DMS79 (cell line): ENCODE measurements around the gene RALGPS1.
"Not testable (repeated sequence)": the region's sequence is repeated elsewhere in the genome, so short reads cannot be mapped to it uniquely, and the experiment has no call there.

Experiments
- DNase-seq: peaks from one replicate; lab custom pipeline; 2025; lab: John Stamatoyannopoulos, UW

Gene RALGPS1

DNA sequence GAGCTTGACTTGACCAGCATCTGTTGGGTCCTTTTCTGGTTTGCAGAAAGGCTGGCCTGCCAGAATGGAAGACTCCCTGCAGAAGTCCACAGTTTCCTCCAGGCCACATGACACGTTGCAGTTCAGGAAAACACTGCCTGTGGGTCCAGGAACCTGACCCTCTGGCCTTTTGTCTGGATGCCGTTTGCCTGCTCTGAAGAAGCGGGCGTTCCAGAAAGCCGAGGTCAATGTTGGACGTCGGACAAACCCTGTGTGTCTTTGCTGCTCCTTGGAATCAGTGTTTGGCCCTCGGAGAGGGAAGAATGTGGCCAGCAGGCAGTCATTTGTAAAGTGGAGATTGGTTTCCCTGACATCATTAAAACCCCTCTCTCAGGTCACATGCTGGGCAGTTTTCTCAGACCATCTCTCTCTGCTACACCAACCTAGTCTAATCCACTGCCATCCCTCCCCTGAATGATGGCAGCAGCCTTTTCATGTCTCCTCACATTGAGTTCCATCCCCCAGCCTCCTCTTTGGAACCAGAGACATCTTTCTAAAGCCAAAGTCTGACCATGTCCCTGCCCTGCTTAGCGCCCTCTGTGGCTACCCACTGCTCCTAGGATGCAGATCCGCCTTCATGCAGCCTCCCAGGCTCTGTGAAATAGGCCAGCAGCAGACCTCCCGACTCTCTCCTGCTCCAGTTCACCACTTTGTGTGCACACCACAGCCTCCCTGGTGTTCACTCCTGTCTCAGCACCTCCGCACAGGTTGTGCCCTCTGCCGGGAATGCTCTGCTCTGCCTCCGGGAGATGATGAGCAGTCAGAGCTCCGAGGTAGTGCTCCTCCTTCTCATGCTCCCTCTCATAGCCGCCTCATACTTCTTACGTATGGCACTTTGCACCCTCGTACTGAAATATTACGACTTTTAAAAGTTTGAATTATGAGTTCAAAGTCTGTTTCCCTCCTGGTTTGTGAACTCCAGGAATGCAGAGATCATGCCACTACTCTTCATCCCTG is 75.6 kb downstream of the RALGPS1 start:
- no peak for DNase-seq

DNA sequence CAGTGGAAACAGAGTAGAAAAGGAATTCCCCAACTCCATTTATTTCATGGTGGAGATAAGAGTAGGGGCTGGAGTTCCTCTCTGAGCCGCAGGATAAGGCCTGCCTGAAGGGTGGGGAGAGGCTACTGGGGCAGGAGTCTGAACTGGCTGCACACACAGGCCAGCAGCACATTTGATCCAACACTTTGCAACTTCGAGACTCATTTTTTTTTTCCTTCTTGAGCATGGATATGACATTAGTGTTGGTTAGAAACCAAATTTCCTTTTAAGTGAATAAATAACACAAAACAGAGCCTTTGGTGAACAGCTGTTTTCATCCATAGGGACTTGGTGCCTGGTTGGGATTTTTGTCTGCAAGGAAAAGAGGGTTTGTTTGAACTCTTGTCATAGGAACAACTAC is 76.6 kb downstream of the RALGPS1 start:
- no peak for DNase-seq

DNA sequence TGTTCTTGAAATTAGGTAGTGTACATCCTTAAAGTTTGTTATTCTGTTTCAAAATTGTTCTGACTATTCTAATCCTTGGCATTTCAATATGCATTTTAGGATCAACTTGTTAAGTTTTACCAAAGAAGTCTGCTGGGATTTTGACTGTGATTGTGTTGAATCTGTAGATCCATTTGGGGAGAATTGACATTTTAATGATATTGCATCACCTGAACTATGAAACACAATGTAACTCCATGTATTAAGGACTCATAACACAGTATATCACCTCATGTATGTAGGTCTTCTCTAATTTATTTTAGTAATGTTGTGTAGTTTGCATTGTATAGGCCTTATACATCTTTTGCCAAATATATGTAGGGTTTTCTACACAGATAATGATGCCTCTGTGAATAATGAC is 77.8 kb downstream of the RALGPS1 start:
- no peak for DNase-seq

DNA sequence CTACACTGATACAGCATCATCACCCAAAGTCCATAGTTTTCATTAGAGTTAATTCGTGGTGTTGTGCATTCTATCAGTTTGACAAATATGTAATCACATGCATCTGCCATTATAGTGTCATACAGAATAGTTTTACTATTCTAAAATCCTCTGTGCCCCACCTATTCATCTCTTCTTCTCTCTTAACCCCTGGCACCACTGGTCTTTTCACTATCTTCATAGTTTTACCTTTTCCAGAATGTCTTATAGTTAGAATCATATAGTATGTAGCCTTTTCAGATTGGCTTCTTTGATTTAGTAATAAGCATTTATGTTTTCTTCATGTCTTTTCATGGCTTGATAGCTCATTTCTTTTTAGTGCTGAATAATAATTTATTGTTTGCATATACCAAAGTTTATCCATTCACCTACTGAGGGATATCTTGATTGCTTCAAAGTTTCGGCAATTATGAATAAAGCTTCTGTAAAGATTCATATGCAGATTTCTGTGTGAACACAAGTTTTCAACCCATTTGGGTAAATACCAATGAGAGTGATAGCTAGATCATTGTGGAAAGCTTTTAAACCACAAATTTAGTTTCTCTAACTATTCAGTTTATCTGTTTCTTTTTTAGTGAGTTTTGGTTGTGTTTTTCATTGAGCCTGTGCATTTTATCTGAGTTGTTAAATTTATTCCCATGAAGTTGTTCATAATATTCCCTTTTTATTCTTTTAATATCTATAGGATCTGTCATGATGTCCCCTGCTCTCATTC is 84.9 kb downstream of the RALGPS1 start:
- no peak for DNase-seq

DNA sequence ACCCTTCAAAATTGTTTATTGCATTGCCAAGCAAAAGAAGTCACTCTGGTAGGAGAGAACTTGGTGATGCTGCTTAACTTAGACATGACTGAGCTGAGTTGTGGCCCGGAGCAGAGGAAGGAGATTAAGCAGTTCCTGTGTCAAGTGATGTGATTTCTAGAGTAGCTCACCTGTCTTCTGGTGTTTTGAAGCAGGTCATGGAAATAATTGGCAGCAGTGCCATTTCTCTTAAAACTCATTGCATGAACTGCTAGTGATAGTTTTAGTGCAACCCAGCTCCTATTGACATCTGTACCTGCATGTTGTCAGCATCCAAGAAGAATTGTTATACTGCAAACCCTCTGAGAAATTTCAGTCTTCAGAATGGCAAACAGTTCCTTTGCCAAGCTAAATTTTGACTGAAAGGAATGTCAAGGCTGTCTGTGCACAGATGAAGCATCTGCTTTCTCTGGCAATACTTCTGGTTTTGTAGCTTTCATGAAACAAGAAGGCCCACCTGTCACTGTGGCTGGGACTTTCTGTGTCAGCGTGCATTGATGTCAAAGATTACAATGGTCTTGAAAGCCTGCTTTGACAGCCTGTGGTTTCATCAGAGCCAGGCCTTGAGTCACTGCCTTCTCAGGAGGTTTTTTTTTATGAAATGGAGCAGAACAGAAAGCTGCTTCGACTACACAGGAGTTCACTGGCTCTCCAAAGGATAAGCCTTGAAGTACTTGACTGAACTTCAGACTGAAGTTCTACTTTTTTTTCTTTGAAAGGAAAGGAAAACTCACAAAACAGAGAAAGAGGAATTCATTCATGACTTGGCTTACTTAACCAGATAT is 90.6 kb downstream of the RALGPS1 start:
- peak; percentile 67 for DNase-seq

DNA sequence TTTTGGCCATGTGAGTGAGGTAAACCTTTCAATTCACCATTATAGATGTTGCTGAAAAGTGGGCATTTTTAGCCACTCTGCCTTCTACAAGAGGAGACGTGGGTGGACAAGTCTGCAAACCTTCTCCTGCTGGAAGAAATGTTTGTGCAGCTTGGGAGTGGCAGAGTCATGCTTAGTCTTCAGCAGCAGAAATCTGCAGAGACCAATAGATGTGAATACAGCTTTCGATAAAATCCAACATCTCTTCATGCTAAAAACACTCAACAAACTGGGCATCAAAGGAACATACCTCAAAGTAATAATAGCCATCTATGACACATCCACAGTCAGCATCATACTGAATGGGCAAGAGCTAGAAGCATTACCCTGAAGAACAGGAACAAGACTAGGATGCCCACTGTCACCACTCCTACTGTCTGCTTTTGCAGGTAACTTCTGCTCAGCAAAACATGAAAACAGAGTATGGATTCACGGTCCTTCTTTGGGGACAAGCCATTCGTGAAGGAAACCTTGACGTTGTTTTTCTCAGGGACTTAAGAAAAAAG is 91.3 kb downstream of the RALGPS1 start:
- no peak for DNase-seq

DNA sequence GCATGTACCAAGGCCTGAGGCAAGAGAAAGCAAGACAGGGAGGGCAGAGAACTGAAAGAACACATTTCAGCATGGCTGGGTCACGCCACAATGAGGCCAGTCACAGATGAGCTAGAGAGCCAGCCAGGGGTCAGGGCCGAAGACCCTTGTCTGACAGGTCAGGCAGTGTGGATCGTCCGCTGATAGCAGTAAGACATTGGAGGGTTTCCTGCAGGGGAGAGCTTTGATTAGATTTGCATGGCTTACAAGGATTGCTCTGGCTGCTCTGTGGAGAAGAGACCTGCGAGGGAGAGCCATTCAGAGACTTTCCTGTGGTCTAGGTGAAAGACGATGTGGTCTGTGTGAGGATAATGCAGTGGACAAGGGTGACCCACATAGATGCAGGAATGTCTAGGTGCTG is 93.1 kb downstream of the RALGPS1 start:
- no peak for DNase-seq

DNA sequence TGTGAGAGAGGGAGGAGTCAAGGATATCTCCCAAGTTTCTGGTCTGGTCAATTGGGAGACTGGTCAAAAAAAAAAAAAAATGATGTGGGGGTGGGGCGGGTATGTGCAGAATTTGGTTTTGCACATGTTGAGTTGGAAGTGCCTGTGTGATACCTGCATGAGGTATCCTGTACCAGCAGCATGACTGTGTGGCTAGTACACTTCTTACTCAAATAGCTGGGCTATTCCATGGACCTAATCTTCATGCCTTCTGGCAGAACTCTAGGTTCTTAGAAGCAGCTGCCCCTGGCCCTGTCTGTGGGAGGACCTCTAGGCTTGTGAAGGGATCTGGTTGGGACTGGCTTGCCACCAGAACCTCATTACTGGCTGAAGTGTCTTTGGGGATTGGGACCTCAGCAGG is 93.5 kb downstream of the RALGPS1 start:
- no peak for DNase-seq

DNA sequence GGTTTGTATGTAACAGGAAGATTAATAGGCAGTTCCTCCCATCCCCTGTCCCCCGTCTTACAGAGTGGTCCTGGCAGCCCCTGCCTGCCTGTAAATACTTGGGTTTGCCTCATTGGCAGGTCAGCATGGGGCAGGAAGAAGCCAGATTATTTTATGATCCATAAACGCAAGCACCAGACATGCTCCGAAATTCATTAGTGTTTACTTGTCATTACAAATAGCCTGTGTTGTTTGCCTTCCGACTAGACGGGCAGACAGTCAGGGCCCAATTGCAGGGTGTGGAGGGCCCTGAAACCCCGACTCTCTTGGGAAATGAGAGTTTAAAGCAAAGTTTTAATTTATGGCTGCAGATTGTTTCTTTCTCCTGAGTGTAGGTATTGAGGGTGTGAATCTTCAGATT is 97.2 kb downstream of the RALGPS1 start:
- peak; percentile 8 for DNase-seq

DNA sequence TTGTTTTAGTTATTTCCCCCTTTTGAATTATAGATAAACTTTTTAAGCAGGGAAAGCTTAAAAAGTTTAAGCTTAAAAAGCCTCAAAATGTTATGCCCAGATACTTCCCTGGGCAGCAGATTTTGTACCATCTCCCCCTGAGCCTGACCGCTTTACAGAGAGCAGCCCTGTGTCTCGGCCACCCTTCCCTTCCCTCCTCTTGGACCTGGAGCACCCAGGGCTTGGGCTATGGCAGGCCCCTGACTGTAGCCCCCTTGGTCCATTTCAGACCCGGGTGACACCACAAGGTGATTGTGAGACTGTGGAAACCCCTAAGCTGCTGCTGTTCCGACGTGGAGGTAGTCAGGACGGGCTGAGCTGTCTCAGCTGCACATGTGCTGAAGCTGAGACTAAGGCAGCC is 97.7 kb downstream of the RALGPS1 start:
- no peak for DNase-seq

DNA sequence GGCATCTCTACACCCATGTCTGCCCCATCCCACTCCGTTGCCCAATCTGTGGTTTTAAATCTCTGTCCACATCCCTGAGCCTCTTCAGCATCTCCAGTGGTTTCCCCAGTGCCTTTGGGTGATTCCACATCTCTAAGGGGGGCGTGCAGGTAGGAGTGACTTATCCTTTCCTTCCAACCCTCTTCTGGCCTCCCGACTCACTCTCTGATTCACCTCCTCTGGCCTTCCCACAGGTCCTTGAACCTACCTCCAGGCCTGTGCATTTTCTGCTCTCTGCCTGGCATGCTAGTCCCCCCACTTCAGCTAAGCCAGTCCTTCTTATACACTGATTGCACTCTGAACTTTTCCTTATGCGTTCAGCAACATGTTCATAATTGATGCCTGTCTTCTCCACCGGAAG is 99.0 kb downstream of the RALGPS1 start:
- DNase-seq = no peak

DNA sequence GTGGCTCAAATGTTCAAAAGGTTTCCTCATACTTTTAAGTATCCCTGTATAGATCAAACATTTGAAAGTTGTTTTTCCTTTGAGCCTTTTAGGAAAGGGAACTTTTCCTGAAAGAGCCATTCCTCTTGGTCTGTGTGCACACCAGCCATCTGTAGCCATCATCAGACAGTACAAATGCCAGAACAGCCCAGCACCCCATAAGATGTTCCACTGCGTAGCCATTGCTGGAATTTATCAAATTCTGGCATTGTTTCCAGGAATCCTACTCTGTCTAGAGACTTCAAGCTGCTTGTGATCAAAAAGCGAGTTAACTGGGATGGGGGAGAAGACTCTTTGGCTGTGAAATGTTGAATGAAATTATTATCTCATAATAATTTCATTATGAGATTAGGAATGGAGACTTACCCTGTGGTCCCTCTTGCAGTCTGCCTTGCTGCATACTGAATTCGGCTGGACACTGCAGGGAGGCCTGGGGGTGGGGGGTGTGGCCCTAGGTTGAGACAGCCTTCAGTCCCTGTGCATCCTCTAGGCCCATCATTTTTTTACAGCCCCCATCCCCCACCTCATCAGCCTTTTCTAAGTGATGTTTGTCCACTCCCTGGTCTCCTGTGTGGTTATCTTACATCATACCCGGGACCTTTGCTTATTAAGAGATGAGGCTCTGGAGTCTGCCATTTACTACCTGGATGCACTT is 99.8 kb downstream of the RALGPS1 start:
- no peak for DNase-seq

DNA sequence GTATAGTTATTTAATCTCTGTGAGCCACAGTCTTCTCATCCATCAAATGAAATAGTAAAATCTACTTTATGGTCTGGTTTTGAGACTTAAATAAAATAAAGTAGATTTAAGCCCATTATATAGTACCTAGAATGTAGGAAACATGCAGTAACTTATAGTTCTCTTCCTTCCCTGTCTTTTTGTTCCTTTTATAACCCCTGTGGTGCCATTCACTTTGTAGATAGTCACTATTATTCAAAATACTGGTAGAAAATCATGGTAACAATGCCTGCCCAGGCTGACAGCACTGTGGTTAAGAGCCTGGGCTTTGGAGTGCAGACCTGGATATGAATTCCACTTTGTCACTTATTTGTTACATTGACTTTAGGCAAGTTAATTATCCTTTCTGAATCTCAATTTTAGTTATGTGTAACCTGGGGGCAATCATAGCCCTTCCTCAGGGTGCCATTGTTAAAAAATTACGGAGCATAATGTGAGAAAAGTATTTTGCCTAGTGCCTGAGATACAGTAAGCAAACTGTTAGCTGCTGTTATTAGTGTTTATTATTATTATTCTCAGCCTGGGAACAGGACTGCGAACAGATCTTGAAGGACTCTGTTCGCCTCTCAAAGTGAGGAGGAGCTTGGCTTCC is 100.4 kb downstream of the RALGPS1 start:
- DNase-seq = no peak

DNA sequence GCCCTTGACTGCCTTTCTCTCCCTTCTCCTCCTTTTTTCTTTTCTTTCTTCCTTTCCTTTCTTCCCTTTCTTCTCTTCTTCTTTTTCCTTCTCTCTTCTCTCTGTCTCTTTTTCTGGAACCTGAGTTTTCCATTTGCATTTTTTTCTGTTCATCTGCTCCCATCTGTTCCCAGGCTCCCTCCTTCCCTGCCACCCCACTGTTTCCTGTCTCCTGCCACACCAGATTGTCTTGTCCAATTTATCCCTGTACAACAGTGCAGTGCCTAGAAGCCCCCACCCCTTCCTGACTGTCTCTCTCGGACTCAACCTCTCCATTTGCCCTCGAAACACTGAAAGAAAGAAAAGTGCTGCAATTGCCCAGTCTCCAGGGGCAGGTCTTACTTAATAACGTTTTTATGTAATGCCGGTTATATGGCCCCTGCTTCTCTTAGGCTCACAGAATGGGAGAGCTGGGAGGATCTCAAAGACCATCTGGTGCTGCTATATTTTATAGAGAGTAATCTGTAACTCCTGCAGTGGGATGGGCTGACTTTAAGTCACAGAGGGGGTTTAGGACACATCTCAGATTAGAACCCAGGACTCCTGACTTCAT is 101.4 kb downstream of the RALGPS1 start:
- no peak for DNase-seq

DNA sequence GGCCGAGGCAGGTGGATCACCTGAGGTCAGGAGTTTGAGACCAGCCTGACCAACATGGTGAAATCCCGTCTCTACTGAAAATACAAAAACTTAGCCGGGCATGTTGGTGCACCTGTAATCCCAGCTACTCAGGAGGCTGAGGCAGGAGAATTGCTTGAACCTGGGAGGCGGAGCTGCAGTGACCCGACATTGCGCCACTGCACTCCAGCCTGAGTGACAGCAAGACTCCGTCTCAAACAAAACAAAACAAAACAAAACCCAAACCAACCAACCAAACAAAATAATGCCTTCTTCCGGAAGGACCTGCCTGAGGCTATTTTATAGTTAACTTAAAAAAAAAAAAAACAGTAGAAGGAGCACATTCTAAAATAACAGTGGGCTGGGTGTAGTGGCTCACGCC is 103.4 kb downstream of the RALGPS1 start:
- not testable (repeated sequence) for DNase-seq

DNA sequence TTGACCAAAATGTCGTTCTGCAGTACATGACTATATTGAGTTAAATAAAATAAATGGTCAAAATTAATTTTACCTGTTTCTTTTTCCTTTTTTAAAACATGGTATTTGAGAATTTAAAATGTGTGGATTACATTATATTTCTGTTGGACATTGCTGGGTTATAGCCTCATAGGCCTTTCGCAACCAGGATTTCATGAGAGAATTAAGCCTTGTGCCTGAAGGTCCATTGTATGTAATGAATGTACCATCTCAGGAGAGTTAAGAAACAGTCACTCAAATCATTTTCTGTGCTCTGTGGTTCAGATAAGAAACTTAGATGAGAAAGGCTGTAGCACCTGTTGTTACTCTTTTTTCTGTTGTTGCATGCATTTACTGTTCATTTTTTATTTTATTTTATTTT is 104.4 kb downstream of the RALGPS1 start:
- no peak for DNase-seq

DNA sequence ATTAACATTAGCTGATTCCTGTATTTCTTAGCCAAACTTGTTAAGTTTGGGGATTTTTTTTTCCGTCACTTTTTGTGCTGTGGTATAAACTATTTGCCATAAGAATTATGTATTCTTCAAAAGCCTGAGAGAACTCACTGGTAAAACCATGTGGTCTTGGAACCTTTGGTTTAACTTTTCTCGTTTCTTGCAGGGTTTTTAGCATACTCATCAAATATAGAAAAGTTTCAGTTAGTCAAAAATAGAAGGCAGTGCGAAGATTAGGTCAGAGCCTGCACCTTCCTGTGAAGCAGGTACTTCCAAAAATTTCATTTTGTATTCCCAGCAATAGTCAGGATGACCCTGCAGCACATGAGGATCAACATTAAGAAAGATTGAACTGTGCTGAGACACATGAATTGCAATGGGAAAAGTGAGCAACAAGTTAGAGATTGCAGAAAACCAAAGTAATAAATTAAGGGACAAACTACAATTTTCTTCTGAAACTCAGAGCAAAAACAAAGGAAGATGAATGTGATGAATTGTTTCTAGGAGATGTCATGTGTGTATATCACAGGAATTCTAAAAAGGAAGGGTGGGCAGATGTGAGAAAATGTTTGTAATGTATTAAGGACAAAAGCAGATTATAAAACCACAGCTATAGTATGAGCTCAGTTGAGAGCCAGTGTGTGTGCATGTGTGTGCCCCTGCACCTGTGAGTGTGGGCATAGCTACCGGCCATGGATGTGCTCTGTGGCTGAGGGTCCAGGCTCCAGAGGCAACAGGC is 105.6 kb downstream of the RALGPS1 start:
- DNase-seq = no peak

DNA sequence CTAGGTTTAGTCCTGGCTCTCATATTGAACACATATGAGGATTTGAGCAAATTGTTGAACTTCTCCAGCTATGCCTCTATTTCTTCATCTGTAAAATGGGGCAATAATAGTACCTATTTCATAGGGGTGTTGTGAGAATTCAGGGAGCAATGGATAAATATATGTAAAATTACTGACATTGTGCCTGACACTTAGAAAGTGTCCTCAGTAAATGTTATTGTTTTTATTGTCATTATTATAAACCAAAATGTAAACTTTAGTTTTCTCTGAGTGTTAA is 106.2 kb downstream of the RALGPS1 start:
- no peak for DNase-seq

DNA sequence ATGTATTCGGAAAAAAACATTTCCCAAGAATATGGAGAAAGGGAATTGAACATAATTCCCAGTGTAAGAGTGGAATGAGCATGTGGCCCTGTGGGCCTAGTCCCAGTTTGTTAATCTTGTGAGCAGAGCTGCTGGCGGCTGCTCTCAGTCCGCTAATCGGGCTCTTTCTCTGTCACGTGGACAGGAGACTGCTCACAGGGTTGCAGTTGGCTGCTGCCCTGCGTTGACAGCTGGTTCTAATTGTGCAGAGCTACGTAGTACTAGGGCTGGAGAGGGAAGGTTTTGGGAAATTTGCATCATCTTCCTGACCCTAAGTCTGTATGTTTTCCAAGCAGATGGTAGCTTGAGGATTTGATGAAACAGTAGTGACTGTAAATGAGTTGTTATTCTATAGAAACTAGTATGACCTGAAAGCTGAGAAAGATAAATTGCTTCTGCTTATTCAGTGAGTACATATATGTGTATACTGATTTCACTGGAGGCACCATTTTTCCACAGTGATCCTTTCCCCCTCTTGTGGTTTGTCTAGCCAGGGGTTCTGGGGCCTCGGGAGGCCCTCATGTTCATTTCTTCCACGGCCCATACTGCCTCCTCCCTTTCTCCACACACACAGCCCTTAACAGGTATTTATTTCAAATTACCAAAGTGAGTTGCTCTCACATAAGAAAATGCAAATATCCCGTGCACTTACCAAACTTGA is 107.2 kb downstream of the RALGPS1 start:
- DNase-seq = no peak
